HG03175 (cell line): ENCODE measurements around the gene IL6R.
"Not testable (repeated sequence)": the region's sequence is repeated elsewhere in the genome, so short reads cannot be mapped to it uniquely, and the experiment has no call there.

Experiments
- ATAC-seq: cut with Tn5 transposase; IDR thresholded peaks from one replicate; pipeline ENCODE4 v1.9.1; 2021; ENCODE audit warnings: mild to moderate bottlenecking, moderate library complexity; ENCODE audit not compliant: unreplicated experiment

The IL6R gene

DNA sequence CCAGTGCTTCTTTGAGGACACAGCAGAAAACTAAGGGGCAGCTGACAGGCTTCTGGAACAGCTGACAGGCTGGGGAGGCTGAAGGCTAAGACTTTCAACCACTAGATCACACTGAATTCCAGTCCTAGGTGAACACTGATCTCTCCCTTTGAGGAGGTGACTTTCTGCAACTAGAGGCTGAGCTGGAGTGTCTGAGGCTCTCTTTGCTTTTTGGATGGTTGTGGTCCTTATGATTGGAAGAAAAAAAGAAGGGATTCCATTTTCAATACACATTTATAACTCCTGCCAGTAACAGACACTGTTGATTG is 1.4 kb downstream of the IL6R start:
- ATAC-seq: no peak

DNA sequence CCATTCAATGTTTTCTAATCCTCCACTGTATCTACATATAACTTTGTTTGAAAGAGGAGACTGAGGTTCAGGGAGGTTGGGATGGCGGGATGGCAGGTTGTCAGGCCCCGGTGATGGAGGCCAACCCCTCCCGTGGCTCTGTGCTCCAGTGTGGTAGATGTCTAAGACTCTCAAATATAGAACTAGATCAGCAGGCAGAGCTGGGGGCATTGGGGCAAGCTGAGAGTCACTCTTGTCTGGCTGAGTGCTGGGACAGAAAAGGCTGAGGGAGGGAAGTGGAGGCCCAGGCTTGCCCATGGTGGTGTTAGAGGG is 1.7 kb downstream of the IL6R start:
- ATAC-seq: no peak

DNA sequence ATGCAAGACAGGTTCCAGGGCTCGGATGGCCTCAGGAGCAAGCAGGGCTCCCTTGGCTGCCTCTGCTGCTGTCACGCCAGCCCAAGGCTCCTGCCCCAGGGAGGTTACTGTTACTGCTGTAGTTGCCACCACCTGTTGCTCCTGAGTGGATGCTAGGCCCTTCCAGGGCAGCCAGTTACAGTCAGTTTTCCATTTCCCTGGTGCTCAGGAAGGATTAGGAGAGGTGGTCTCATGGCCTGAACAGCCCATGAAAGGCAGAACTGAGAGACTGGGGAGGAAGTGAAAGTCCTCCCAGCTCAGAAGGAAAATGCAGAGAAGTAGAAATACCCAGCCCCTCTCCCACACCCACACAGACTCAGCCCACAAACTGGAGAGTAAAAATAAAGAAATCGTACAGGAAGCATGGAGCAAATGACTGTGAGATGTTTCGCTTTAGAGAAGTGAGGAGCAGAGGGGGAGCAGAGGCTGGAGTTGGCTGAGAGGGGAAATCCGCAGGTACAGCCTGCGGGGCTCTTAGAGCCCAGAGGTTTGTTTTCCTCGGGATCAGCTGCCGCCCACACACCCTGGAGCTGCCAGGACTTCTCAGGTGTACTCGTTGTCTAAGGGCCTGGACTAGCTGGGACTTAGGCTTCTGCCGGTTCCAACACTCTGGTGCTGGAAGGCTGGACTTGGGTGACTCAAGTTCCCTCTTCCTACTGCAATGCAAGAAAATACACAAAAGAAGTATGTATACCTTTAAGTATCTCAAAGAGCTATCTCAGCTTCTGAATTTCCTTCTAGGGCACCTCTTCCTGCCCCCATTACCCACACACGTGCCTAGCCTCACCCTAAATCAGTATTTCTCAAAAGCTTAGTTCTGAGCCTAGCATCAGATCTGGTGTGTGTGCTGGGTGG is 2.3 kb downstream of the IL6R start:
- ATAC-seq: no peak

DNA sequence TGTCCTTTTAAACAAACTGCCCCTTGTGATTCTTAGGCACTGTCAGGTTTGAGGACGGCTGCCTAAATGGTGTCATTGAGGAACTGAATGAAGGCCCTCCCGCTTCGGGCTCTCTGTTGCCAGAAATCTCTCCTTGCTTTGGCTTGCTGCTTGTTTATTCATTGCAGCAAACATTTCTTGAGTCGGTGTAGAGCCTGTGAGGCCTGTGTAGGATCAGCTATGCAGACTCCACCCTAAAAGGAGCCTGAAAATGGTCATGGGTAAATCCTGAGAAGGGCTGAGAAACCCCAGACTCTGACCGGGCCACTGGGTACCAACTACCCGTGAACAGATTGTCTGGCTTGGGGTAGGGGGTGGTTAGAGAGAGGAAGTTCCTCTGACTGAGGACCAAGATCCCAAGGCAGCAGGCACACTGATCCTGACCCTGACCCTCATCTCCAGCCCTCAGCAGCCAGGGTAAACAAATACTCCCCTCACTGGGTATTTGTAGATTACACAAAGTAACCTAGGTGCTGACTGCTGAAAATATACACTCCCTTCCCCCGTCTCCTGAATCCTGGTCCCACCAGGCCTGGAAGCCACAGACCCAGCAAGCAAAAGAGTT is 3.1 kb downstream of the IL6R start:
- no peak for ATAC-seq

DNA sequence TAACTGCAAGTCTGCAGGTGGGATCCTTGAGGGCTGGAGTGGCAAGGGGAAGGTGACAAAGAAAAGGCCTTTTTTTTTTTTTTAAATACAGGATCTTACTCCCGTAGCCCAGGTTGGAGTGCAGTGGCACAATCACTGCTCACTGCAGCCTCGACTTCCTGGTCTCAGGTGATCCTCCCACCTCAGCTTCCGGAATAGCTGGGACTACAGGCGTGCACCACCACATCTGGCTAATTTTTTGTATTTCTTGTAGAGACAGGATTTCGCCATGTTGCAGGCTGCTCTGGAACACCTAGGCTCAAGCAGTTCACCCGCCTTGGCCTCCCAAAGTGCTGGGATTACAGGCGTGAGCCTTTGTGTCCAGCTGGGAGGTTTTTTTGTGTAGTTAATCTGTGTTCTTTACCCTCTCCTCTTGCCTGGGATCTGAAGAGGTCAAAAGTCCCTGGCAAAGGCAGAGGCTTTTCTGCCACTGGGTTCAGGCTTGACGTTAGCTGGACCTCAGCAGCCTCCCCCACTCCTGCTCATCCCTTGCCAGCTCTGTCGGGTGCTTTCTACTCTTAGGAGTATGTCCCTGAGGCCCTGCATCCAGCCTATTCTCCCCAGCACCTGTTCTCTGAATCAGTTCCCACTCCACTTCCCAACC is 5.2 kb downstream of the IL6R start:
- ATAC-seq: no peak

DNA sequence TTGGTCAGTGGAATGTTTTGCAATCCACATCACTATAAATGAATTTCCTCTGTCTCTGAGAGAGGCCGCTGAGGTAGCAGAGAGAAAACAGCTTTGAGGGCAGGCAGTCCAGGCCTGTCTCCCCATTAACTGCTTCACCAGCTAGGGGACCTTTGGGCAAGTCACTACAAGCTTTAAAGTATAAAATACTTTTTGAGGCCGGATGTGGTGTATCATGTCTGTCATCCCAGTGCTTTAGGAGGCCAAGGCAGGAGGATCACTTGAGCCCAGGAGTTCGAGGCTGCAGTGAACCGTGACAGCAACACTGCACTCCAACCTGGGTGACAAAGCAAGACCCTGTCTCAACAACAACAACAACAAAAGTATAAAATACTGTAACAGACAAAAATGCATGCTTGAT is 6.4 kb downstream of the IL6R start:
- no peak for ATAC-seq

DNA sequence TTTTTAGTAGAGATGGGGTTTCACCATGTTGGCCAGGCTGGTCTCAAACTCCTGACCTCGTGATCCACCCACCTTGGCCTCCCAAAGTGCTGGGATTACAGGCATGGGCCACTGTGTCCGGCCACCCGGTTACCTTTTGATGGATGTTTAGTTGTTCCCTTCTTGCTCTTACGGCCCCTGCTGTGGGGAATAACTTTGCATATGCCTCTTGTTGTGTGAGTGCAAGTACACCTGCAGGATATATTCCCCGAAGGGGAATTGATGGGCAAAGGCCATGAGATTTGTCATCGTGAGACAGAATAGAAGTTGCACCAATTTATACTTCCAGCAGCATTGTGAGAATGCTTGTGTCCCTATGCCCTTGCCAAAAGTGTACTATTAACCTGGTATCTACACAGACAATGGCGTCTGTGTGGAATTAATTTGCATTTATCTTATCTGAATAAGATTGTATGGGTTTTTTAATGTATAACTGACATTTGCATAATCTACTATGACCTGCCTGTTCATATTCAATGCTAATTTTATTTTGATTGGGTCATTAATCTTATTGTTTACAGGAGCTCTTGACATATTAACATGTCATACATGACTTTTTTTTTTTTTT is 8.1 kb downstream of the IL6R start:
- ATAC-seq: no peak

DNA sequence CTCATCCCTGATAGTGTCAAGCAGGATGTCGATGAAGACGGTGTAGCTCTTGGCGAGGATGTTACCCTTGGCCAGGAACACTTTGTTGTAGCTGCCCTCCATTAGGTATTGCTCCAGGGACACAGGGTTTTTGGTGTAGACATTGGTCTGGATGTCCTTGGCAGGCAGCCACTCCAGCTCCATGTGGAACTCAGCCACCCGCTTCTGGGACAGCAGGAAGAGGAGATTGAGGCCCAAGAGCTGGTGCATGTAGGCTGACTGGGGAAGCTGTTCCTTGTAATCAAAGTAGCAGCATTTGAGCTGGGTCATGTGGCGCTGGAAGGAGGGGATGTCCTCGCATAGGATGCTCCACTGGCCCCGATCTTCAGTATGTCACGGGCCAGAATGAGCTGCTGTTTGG is 9.5 kb downstream of the IL6R start:
- no peak for ATAC-seq

DNA sequence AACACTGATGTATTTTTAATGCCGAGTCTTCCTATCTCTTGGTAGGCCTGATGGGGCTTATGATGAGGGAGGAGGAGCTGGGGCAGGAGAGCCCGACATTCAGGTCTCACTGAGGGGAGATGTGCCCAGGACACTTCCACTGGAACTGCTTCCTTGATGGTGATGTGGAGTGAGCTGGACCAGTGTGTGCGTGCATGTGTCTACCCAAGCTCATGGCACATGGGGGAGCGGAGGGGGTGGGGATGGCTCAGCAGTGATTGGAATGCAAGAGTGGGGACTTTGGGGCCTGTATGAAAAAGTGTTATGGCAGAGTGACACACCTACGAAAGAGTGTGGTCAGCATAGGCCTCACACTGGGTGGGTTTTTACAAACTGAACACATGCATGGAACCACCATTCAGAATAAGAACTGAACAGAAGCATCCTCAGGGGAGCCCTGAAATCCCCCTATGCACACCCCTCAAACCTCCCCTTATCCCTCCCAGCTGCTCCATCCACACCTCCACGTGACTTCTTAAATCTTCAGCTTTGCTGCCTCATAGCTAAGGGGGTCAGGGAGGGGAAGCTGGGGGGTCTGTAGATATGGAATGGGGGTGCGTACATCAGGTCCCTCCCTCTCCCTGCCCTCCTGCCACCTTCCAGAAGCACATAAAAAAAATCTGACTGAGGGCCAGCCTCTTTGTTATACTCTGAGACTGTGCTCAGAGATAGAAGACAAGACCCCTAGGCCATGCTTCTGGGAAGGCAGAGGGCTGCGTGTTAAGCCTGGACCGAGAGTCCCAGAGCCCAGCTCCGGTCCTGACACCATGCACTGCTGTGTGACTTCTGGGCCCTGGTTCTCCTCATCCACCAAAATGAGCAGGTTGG is 11.6 kb downstream of the IL6R start:
- ATAC-seq: no peak

DNA sequence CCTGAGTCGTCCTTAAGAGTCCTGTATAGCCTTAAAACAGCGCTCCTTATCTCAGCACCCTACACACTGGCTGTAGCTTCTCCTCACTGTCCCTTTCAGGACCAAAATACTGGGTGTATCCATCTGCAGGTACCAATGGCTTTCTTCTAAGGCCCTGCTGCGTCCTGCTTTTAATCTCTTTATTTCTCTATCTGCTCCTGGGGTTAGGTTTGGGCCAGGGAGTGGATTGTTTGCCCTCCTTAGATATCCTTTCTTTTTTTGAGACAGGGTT is 12.1 kb downstream of the IL6R start:
- no peak for ATAC-seq

DNA sequence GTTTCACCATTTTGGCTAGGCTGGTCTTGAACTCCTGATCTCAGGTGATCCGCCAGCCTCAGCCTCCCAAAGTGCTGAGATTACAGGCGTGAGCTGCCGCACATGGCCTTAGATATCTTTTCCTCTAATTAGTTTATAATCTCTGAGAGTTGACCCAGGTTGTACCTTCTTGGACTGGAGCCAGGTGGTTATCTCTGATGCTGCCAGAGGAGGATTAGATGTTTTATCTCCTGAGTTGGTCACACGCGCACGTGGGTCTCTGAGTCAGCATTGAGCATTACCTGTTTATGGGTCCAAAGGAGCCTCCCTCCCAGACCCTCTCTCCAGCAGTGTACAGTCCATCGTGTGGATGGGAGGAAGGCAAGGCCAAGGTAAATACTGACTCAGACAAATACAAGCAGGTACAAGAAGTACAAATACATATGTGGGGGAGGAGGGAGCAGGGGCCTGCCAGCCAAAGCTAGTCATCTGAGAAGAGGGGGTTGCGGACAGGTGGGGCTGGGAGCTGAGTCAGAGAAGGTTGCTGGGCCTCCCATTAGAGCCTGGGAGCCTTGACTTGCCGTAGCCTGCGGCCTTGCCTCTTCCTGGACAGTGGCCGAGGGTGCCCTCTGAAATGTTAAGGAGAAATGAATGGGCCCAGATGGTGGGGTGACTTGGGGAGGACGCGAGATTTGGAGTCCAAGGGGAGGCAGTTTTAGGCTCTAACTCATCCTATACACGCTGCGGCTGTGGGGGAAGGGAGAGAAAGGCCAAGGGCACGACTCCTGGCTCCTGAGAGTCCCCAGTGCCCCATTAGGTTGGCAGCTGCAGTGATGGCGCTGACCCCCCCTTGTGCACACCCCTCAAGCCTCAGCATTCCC is 13.1 kb downstream of the IL6R start:
- ATAC-seq: no peak

DNA sequence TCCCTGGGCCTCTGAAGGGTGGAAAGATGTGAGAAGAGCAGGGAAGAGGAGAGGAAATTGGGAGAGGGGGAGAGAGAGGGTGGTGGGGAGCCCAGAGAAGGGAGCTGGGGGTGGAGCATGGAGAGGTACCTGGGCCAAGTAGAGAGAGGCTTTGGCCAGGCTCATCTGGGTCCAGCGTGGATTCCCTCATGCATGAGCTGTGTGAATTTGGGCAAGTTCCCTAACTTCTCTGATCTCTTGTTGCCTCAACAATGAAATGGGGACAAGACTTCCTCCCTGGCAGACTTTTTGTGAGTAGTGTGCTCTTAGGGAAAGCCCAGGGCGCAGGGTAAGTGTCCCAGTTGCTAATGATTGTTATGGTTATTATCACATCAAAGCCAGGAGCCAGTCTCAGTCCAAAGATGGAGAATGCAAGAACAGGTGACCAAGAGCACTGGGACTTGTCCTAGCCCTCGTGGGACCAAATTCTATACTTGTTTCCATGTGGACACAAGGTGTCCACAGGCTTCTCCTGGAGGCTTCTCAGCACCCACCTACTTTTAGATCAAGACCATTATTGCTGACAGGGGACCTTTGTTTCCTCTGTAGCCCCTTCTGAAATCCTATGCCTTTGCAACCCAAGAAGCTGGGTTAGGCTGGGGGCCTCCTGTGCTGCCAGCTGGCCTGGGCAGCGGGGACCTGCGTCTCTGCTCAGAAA is 13.9 kb downstream of the IL6R start:
- no peak for ATAC-seq

DNA sequence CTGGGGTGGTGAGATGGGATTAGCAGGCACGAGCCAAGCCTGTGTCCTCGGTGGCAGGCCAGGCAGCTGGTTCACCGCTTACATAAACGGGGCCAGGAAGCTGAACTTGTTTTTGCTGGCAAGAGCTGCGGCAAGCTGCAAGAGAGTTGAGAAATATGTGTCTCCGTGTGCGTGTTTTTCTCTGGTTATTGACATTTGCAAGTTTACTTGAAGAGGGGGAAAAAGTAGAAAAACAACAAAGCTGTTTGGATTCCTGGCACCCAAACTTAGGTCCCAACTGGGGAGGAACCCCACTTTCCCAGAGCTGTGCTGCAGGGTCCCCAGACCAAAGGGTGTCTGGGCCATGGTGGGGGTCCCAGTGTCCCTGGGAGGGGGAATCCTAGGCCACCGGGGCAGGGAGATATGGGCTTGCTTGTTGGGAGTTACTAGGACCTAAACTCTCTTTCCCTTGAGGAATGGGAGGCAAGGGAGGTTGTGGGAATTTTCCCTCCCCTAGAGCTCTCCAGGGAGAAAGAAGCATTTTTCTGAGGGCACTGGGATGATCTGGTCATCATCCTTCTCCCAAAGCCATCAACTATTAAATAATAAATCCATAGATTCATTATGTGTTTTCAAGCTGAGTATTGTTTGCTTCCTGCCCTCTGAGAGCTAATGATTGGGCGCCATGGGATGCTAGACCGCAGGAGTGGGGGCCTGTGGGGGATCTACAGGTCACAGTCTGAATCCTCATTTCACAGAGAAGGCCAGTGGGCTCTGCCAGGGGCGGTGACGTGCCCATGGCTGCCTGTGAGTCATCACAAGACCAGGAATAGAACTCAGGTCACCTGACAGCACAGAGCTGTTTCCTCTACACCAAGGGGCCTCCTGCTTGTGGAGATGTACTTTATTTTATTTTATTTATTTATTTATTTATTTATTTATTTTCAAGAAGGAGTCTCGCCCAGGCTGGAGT is 14.8 kb downstream of the IL6R start:
- no peak for ATAC-seq

DNA sequence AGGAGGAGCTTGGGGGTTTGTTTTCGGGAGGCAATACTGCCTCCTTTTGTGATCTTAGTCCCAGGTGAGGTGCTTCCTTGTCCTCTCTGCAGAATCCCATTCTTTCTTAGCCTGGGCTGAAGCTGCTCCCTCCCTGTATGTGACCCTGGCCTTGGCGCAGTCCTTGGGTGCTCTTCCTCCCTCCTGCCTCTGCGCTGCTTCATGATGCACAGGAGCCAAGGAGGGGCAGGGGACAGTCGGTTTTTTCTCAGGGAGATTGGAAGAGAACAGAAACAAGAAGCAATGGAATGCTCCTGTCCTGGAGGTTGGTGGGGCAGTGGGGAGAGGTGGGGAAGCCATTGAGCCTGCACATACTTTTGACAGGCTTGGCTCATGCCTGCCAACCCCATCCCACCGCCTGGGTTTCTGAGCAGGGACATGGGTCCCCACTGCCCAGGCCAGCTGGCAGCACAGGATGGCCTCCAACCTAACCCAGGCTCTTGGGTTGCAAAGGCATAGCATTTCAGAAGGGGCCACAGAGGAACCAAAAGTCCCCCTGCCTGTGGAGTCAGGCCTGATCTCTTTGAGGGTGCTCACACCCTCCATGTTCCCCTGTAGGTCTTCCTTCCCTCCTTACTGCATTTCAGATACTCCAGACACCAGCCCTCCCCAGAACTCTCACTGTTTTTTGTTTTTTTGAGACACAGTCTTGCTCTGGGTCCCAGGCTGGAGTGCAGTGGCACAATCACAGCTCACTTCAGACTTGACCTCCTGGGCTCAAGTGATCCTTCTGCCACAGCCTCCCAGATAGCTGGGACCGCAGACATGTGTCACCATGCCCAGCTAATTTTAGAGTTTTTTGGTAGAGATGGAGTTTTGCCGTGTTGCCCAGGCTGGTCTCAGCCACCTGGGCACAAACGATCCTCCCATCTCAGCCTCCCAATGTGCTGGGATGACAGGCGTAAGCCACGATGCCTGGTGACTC is 16.1 kb downstream of the IL6R start:
- no peak for ATAC-seq

DNA sequence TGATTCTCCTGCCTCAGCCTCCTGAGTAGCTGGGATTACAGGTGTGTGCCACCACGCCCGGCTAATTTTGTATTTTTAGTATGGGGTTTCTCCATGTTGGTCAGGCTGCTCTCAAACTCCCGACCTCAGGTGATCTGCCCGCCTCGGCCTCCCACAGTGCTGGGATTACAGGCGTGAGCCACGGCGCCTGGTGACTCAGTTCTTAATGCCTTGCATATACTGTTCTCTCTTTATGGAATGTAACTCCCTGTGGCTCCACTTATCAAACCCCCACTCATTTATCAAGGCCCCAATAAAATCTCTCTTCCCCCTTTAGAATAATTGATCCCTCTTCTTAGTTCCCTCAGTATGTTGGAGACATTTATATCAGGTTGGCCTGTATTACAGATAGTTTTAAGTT is 16.9 kb downstream of the IL6R start:
- not testable (repeated sequence) for ATAC-seq

DNA sequence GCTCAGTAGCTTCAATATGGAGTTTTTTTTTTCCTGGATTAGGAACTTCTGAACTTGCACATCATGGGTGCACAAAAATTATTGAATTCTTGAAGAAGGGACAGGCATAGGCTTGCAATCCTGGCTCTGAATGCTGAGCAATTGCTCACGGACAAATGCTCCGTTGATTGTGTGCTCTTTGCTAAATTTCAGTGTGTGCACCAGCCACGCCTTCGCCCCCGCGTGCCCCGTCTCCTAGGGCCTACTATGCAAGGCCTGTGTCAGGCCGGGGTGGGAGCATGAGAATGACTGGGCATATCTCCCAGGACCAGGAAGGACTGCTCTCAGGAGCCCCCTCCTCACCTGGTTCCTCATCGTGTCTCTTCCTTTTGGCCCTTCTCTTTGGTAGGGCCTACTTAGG is 17.4 kb downstream of the IL6R start:
- no peak for ATAC-seq

DNA sequence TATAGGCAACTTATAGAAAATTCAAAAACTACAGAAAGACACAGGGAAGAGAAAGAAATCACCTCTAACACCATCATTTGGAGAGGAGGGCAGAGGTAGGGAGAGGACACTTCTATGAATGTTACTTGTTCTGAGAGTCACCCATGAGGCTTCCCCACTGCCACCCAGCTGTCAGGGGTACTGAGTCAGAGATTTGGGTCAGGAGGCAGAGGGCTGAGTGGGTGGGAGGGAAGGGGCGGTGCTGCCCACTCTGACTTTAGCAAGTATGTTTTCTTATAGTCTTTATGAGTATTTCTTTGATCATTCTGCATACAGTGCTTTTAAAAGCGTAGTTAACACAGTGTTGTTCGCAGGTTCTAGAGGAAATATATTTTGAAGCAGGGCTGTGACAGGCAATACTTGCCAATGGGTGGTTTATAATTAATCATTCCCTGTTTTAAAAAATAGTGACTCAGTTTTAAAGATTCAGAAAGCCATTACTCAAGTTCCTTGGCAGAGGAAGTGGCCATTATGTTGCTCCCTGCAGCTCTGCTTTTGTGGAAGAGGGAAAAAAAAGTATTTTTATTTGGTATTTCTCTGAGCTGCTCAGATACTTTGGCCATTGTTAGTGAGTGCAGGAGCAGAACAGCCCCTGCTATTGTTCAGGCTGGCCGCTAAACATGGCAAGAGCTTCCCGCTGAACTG is 18.3 kb downstream of the IL6R start:
- ATAC-seq: no peak
